GM18868 (cell line): ENCODE data around the gene UBE2S.
"Not testable (repeated sequence)": the region's sequence is repeated elsewhere in the genome, so short reads cannot be mapped to it uniquely, and the experiment has no call there.

Experiments used
- ATAC-seq: cut with Tn5 transposase; IDR thresholded peaks from one replicate; pipeline ENCODE4 v1.9.1; 2021; ENCODE audit warnings: mild to moderate bottlenecking, moderate library complexity; ENCODE audit not compliant: unreplicated experiment

Gene UBE2S

DNA sequence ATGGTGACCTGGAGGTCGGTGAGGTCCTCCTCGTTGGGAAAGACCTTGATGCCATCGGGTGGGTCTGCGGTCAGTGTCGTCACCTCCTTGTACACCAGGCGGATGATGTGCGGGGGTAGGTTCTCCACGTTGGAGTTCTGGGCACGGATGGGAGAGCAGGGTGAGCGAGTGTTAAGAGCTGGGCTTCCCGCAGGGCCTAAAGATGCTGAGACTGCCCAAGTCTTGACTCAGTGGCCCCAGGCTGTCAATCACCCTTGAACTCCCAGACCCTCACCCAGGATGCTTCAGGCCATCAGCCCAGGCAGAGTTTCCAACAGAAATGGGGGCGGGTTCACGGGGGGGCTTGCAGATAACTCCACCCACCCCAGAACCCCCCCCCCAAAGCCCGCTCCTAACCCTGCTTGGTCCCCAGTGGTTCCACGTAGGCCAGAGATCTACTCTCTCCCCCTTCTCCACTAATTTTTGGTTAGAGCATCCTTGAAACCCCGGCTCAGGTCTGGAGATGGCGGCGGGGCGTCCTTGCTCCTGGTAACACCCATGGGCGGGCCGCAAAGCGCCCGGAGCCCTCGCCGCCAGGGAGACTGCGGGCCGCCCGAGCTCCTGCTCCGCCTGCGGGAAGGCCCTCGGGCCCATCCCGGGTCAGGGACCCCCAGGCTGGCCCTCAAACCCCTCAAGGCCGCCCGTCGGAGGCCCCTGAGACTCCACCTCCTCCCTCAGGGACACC is 600 bp downstream of the UBE2S start:
- ATAC-seq = peak; percentile 6

DNA sequence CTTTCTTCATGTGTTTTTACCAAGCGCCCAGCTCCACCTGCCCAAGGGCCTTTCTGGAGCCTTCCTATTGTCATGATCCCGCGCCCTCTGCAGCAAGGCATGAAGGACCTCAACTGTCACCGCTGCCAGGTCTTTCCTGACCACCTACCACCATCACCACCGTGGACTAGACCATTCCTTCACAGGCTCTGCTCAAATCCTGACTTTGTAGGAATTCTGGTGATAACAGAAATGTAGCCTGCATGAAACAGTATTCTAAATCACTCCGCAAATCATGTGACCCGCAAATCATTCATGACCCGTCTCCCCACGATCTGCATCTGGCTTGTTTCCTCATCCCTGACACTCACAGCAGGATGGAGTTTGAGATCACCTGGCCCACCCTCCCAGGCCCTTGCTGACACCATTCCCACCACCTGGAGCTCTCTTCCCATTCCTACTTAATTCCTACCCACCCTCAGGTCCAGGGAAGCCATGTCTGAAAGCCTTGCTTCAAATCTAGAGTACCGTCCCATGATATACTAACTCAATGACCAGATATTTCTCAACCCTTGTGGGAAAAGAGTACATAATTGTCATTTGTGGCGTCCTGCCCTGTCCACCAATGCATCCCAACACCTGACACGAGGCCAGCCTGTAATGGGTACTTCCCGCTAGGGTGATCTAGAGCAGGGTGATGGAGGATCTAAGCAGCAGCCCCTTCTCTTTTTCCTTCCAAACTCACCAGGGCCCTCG is 1.3 kb downstream of the UBE2S start:
- ATAC-seq = no peak

DNA sequence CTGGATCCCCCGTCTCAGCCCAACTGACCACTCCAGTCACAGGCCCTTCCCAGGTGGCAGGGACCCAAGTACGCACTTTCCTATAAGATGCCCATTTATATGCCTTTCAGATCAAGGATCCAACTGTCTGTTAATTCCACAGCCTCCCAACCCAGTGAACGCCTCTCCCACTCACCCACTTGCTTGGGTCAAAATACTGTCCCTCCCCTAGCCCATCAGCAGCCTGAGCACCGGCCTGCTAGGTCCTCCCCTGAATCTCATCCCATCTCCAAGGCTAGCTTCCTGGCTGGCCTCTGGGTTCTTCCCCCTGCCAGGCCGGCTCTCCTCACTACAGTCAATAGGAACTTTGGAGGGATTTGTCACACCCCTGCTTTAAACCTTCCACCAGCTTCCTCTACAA is 1.9 kb downstream of the UBE2S start:
- ATAC-seq = no peak

DNA sequence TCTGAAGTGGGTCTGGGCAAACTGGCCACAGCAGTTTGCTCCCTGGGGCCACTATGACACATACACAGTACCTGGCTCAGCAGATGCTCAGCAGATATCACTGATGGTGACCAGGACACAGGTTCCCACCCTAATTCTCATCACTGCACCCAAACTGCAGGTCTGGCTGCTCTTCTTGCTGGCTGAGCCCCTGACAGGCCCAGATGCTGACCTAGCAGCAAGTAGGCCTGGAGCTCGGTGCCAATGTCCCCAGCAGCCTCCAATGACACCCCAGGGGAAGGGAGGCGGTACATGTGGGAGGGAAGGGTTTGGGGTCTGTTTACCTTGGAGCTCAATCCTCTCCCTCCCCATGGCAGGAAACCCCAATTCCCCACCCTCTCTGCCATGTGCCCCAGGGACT is 5.1 kb downstream of the UBE2S start:
- ATAC-seq = no peak

DNA sequence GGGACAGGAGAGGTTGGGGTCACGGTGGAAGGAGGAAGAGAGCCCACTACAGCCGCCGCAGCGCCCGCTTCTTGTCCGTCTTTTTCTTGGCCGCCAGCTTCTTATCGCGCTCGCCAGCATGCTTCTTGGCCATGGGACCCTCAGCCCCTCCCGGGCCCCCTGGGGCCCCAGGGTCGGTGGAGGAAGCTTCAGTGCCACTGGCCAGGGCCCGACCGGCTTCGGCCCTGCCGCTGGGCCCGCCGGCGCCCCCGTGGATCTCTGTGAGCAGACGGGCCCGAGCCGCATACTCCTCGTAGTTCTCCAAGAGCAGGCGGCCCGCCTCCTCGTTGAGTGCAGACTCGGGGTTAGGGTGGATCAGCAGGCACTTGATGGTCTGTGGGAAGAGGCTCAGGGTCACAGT is 6.2 kb downstream of the UBE2S start:
- ATAC-seq = not testable (repeated sequence)

DNA sequence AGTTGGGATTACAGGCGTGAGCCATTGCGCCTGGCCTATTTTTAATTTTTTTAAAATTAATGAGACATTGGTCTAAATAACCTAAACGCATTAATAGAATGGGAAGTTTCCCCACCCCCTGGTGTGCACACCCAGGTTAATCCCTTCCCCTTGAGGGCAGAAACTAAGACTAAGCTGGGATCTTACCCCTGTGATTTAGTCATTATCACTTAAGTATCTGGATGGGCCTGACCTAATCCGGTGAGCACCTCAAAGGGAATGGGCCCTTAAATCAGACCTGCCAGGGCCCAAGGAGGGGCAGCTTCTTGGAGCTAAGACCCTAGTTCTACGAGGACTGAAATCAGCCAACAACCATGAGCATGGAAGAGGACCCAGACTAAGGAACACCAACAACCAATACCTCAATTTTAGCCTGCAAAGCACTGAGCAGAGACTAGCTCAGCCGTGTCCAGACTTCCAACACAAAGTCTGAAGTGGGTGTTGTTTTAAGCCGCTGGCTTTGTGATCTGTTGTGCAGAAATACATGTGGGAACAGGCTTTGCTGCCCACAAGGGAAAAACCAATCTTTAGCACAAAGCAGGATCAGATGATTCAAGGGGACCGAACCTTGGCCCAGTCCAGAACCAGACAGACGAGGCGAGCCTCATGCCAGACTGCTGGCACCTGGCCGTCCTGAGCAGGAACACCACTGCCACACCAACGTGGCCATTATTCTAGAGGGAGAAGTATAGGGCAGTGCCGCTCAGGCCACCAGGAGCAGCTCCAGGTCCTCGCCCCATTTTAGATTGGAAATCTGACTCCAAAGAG is 7.1 kb downstream of the UBE2S start:
- no peak for ATAC-seq

DNA sequence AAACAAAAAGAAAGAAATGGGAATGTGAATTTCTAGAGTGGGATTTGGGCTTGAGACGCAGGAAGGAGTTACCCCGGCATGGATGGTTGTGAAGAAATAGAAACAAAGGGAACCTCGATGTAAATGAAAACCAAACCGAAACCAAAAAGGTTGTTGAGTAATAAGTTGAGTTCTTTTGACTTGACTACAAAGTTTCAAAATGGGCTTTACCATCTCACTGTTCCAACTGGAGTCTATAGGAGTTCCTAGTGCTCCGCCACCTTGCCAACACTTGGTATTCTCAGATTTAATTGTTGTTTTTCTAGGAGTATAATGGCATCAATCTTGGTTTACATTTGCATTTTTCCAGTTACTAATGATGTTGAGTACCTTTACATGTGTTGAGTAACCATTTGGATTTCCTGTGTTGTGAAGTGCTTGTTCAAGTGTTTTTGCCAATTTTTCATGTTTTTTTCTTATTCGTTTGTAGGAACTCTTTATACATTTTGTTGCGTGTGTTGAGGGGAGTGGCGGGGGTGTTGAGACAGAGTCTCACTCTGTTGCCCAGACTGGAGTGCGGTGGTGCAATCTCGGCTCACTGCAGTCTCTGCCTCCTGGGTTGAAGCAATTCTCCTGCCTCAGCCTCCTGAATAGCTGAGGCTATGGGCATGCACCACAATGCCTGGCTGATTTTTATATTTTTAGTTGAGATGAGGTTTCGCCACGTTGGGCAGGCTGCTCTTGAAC is 9.2 kb downstream of the UBE2S start:
- no peak for ATAC-seq

DNA sequence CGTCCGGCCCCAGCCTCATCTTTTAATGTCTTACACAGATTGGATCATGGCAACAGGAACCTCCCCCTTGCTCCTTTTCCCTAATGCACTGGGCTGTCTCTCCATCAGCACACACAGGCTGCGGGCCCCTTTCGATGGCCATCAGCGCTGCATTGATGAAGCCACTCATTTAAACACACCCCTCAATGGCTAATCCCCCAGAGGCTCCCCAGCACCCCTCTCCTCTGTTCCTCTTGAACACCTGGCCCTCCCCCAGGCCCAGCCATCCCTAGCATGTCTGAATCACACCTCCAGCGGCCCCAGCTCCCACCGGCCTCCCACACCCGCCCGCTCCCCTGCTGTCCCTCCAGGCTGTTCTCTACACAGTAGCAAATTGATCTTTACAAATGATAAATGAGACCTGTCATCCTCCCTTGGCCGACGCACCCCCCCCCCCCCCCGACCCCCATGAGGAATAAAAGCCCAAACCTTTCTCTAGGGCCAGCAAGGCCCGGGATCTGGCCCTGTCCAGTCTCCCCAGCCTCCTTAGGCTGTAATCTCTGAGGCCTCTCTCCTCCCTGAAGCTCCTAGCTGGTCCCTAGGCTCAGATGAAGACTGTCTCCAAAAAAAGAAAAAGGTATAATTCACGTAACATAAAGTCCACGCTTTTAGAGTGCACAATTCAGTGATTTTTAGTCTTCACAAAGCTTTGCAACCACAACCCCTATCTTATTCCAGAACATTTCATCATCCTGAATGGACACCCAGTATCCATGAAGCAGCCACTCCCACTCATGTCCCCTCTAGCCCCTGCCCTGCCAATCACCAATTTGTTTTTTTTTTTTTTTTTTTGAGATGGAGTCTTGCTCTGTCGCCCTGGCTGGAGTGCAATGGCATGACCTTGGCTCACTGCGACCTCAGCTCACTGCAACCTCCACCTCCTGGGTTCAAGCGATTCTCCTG is 14.5 kb downstream of the UBE2S start:
- ATAC-seq = no peak

DNA sequence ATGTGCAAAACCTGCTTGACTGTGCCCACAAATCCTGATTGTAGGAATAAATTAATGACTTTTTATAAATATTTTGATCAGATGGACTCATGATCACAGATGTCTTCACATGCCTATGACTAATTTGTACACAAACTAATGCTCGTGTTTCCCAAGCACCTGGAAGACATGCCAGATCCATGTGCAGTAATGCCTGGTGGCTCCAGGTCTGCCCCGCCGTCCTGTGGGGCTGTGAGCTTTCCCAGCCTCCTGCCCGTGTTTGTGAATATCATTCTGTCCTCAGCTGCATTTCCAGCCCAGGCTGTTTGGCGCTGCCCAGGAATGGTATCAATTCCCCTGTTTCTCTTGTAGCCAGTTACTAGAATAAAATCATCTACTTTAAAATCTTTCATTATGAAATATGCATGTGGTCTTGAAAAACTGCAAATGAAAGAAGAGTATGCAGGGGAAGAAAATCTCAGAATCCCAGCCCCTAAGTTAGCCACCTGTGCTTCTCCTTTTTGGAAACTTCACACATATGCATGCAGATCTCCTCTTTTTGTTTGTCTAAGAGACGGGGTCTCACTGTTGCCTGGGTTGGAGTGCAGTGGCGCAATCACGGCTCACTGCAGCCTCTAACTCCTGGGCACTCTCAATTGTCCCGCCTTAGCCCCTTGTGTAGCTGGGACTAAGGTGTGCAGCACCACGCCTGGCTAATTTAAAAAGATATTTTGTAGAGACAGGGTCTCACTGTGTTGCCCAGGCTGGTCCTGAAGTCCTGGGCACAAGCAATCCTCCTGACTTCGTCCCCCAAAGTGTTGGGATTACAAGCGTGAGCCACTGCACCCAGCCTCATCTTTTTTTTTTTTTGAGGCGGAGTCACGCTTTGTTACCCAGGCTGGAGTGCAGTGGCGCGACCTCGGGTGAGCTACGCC is 15.6 kb downstream of the UBE2S start:
- no peak for ATAC-seq

DNA sequence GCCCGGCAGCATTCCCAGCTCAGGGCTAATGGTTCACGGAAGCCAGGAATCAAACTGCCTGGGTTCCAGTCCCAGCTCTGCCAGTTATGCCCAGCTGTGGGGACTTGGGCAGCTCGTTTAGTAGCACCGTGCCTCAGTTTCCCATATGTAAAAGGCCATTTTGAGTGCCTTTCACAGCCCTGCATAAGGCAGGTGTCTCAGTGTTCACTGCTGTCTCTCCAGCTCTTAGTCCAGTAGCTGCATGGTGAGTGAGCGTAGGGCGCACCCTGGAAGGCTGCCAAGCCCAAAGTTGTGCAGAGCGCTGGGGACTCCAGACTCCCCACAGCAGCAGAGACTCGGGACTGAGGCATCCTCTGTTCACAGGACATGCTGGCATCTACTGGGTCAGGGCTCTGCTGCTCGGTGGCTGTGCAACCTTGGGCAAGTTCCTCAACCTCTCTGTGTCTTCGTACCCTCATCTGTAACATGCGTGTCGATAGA is 16.4 kb downstream of the UBE2S start:
- no peak for ATAC-seq

DNA sequence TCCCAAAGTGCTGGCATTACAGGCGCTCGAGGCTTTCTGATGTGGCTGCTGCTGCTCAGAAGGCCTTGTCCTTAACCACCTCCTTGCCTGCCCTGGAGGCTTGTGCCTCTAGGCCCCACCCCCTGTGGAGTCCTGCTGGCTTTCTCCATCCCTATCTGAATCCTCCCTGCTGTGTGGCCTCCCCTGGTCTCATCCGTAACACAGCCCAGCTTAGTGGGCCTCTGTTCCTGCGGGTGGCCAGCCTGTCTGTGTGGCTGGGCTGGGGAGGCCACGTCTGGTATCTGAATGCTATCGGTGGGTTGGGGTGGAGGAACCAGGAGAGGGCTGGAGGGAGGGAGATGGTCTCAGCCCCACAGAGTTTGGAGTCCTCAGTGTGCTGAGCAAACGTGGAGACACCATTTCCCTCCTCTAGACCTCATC is 17.1 kb downstream of the UBE2S start:
- ATAC-seq = no peak

DNA sequence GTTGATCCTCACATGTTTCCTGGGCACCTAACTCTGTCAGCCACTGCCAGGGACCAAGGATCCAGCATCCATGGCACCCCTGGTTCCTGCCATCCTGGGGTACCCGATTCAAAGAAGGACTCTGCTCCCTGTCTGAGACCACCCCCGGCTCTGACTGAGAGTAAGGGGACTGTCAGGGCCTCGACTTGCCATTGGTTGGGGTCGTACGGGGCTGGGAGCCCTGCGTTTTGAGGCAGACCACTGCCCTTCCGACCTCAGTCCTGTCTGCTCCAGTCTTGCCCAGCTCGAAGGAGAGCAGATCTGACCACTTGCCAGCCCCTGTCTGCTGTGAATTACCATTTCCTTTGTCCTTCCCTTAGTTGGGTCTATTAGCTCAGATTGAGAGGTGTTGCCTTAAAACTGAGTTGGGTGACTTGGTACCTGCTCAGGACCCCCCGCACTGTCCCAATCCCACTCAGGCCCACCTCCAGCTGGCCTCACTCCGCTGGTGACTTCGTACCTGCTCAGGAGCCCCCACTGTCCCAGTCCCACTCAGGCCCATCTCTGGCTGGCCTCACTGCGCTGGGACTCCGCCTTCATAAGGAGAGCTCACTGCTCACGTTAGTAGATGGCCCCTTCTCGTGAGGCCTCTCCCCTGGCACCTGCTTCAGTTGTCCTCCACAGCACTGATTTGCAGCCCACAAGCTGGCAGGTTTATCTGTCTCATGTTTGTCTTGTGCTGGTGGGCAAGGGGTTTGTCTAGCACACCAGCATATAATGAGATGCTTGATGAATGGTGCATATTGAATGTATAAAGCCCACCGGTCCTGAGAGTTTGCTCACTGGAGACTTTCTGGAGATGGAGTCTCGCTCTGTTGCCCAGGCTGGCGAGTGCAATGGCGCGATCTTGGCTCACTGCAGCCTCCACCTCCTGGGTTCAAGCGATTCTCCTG is 17.9 kb downstream of the UBE2S start:
- no peak for ATAC-seq

DNA sequence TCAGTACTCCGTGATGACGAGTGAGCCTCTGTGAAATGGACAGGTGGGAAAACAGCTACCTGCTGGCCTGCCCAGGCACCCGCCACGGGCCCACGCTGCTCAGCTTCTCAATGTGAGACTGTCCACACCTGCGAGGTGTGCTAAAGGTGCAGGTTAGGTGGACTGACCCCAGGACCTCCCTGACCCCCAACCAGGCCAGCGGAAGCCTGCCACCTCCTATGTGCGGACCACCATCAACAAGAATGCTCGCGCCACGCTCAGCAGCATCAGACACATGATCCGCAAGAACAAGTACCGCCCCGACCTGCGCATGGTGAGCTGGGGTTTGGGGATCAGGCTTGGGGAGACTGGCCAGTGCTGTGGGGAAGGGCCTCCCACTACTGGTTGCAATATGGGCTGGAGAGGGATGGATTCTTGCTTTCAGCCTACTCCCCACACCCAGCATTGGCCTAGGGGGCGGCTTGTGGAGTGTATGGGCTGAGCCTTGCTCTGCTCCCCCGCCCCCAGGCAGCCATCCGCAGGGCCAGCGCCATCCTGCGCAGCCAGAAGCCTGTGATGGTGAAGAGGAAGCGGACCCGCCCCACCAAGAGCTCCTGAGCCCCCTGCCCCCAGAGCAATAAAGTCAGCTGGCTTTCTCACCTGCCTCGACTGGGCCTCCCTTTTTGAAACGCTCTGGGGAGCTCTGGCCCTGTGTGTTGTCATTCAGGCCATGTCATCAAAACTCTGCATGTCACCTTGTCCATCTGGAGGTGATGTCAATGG is 19.7 kb downstream of the UBE2S start:
- ATAC-seq = no peak

DNA sequence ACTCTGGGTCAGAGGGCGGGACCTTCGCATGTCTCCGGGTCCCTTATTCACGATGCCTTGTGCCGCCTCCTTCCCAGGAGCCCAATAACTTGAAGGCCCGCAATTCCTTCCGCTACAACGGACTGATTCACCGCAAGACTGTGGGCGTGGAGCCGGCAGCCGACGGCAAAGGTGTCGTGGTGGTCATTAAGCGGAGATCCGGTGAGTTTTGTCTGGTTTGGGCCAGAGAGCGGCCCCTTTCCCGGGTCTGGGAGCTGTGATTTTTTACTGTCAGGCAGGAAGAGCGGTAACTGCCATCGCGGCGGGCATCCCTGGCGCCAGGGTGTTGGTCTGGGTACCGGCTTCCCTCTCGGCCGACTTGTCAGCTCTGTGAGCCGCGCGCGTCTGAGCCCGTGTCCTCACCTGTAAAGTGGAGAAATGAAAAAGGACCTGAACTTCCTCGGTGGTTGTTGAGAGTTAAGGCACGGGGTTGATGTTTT is 21.1 kb downstream of the UBE2S start:
- ATAC-seq = no peak

DNA sequence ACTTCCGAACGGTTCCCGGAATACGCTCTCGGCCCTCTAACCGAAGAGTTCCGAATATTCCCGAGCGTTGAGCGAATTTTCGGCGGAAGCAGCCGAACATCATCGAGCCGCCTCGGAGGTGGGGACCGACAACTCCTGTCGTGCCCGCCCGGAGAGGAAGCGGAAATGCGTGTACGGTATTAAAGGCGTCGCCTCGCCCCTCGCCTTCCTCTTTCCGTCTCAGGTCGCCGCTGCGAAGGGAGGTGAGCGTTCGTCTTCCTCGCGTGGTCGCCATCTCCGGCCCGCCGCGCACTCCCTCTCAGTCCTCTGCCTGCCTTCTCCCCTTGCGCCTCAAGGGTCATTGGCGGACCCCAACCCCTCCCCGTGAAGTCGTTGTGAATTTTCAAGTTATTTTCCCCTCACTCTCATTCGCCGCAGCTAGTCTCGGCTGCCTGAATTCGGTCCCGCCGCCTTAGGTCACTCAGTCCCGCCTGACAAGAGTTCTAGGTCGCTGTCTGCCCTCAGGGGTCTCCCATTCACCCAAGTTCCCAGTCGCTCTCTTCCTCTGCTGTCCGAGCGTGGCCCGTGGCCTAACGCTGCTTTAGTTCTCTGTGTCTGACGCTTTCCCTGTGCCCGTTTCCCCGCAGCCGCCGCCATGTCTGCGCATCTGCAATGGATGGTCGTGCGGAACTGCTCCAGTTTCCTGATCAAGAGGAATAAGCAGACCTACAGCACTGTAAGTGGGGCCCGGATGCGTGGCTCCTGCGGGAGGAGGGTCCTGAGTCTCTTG is 21.7 kb downstream of the UBE2S start, which contains the start of gene RPL28:
RPL28 (plus strand) TSS at position 209 of the 769 bp plus-strand sequence; CDS start at position 635, 426 bp downstream.
- ATAC-seq = peak; percentile 69
